Neural cell (in vitro differentiated cells): ENCODE results near the gene XK.

Experiments
- POLR2AphosphoS5 ChIP-seq: IDR thresholded peaks from 2 replicates; pipeline ENCODE4 v1.6.1; 2012
- SMC3 ChIP-seq: fragments of 450-650 bp; conservative IDR thresholded peaks from 2 replicates; pipeline ENCODE4 v1.6.1; 2014; ENCODE audit warnings: antibody characterized with exemption, mild to moderate bottlenecking, moderate library complexity; ENCODE audit not compliant: poor library complexity
- TF ChIP-seq, protein P1 (sequence below): fragments of 450-650 bp; IDR thresholded peaks from 2 replicates; pipeline ENCODE4 v1.5.1; 2014; ENCODE audit warnings: antibody characterized with exemption, mild to moderate bottlenecking, moderate library complexity; ENCODE audit not compliant: poor library complexity, severe bottlenecking

DNA sequence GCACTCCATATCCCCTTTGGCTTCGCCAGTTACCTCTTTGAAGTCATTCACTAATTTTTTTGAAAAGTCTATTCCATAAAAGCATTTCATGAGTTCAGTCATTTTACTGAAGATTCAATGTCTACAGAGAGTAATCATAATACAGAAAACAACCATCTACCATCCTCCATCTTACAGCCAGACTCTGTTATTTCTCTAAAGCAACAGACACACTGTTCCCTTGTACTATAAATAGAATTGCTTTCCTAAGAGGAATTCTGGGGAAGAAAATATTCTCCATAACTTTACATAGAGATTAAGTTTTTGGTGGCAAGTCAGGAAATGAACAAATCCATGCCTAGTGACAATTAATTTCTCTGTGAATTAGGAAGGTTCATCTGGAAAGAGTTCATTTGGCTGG is 37.0 kb downstream of the XK start:
- TF ChIP-seq, protein P1, sequence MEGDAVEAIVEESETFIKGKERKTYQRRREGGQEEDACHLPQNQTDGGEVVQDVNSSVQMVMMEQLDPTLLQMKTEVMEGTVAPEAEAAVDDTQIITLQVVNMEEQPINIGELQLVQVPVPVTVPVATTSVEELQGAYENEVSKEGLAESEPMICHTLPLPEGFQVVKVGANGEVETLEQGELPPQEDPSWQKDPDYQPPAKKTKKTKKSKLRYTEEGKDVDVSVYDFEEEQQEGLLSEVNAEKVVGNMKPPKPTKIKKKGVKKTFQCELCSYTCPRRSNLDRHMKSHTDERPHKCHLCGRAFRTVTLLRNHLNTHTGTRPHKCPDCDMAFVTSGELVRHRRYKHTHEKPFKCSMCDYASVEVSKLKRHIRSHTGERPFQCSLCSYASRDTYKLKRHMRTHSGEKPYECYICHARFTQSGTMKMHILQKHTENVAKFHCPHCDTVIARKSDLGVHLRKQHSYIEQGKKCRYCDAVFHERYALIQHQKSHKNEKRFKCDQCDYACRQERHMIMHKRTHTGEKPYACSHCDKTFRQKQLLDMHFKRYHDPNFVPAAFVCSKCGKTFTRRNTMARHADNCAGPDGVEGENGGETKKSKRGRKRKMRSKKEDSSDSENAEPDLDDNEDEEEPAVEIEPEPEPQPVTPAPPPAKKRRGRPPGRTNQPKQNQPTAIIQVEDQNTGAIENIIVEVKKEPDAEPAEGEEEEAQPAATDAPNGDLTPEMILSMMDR = no peak
- TF ChIP-seq SMC3 = no peak
- no peak for TF ChIP-seq POLR2AphosphoS5
